Urothelium cell line (cell line): ENCODE data around the gene SGCE.

ENCODE experiments used
- DNase-seq: peaks from one replicate; pipeline ENCODE4 v3.0.0; 2011; ENCODE audit warnings: low spot score, mixed read lengths
- FAIRE-seq: peaks from 2 replicates; lab custom pipeline; 2011; peaks lifted over from hg19 to GRCh38; lab: Jason Lieb, UNC

Gene SGCE

GRCh38 chr7:94576316-94576715, 79.6 kb downstream of the SGCE start:
- DNase-seq (no peak), FAIRE-seq (peak; percentile 48)

DNA sequence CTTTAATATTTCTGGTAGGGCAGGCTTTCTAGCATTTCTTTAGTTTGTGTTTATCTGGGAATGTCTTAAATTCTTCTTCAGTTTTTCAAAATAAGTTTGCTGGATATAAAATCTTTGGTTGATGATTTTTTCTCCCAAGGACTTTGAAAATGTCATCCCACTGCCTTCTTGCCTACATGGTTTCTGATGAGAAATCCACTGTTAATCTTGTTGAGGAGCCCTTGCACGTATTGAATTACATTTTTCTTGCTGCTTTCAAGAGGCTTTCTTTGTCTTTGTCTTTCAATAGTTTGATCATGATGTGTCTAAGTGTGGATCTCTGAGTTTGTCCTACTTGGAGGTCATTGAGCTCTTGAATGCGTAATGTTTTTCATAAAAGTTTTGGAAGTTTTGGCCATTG, 80.3 kb downstream of the SGCE start:
- DNase-seq, result no peak
- no peak for FAIRE-seq

- no peak for DNase-seq
- no peak for FAIRE-seq
Observed at GRCh38 chr7:94571816-94572215, 84.1 kb downstream of the SGCE start.

GRCh38 chr7:94567396-94567795, 88.5 kb downstream of the SGCE start:
- FAIRE-seq, result no peak

GRCh38 chr7:94565247-94565894, 90.6 kb downstream of the SGCE start:
- DNase-seq, result no peak
- FAIRE-seq, result peak; percentile 58

More at GRCh38 chr7:94567396-94567795, 88.5 kb downstream of the SGCE start:
- DNase-seq, result no peak

- peak; percentile 13 for FAIRE-seq
- no peak for DNase-seq
Observed at GRCh38 chr7:94562525-94562924, 93.4 kb downstream of the SGCE start.

- FAIRE-seq, result no peak
- DNase-seq, result peak; percentile 45
Observed at GRCh38 chr7:94561841-94562514, 94.0 kb downstream of the SGCE start.

DNA sequence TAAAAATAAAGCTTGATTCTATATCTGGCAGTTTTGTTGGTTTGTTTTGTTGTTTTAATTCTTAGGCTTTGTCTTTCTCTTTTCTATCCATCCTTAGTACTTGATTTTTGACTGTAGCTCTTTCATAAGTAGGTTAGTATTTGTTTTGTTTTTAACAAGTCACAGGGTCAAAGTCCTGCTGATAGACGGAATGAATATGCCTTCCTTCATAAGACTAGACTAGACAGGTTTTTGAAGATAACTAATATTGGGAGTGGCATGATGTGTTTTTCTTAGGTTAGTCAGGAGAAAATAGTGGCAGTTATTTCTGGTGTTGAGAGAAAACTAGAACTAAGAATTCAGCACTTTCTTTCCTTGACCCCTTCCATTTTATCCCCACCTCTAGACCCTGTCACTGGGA, 96.0 kb downstream of the SGCE start:
- FAIRE-seq (no peak), DNase-seq (no peak)

DNA sequence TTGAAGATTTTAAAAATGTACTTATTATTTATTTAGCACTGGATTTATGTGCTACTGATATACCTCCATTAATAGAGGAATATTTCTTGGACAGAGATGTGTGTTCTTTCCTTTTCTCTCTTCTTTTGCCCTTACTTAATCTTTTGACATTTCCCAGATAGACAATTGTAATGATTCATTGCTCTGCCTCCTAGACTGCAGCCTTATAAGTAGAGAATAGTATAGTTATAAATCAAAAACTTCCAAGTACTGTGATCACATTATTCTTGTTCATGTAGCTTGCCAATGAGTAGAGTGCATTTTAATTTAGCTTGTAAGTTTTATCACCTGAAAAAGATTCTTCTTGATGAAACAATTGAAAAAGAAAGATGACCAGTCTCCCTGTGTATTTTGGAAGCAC, 98.7 kb downstream of the SGCE start:
- no peak for FAIRE-seq
- no peak for DNase-seq

DNA sequence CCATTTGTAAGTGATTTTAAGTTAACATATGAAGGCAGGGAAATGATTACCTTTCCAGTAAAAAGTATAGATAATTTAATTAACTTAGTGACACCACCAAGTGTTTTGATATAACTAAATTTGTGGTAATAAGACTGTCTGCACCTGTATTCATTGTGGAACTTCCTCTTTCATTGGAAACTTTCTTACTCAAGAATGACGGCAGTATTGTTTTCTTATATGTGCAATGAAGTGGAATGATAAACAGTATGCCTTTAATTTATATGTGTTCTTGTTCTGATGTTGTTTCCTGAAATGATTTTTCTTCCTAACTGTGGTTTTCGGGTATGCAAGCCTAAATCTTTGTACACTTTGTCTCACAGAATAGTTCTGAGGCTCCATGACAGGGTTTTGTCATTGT, 99.9 kb downstream of the SGCE start:
- FAIRE-seq (no peak), DNase-seq (no peak)

- no peak for FAIRE-seq
- DNase-seq, result no peak
Observed at GRCh38 chr7:94547126-94547525, 108.8 kb downstream of the SGCE start.

DNA sequence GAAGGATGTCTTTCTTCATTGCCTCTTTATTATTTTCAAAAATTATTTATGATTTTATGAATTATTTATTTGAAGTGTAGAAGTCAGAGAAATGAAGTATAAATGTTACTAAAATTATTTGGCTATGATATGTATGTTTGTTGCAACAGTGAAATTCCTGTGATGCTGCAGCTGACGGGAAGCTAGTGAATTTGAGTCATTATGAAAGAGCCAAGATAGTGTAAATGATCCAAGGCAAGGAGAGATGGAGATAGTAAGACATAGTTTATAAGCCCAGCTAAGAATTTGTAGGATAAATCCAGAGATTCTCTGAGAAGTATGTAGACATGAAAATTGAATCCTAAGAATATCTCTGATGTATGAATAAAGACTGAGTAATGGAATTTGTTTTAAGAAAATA, 115.5 kb downstream of the SGCE start:
- FAIRE-seq (no peak), DNase-seq (no peak)
